Left ventricle myocardium inferior (tissue), 1 donor: ENCODE data around the gene ULK4. TPM values are rescaled to one million over a fixed set of nuclear protein-coding genes. Genes with fewer than 3 reads are reported as not detected.
"Not testable (repeated sequence)": the region's sequence is repeated elsewhere in the genome, so short reads cannot be mapped to it uniquely, and the experiment has no call there.

Experiments
- DNase-seq: peaks from one replicate; pipeline ENCODE4 v3.0.0-alpha.2; 2020
- H3K27ac ChIP-seq: fragments of 200-600 bp; replicated peaks from 2 replicates; pipeline ENCODE4 v1.8.0; 2021
- H3K27me3 ChIP-seq: fragments of 200-600 bp; 2 replicates; pipeline ENCODE4 v1.8.0; 2021; ENCODE audit warnings: low read depth
- H3K36me3 ChIP-seq: fragments of 200-600 bp; 2 replicates; pipeline ENCODE4 v1.8.0; 2021
- H3K4me1 ChIP-seq: fragments of 200-600 bp; 2 replicates; pipeline ENCODE4 v1.8.0; 2021
- H3K4me3 ChIP-seq: fragments of 200-600 bp; 2 replicates; pipeline ENCODE4 v1.8.0; 2021; ENCODE audit warnings: mild to moderate bottlenecking, moderate library complexity
- H3K9me3 ChIP-seq: fragments of 200-600 bp; replicated peaks from 2 replicates; pipeline ENCODE4 v1.8.0; 2021
- intact Hi-C: fragments of 100-400 bp; cut with micrococcal nuclease; formaldehyde crosslinking; loops from one replicate; pipeline ENCODE4 v1.11.0; 2022
- total RNA-seq: library from RNA; stranded (reverse); fragmentation: NEBNext Ultra II Directional; extraction: Animal tissue kit (Norgen Biotek cat#: 25700); gene quantifications from one replicate; pipeline ENCODE4 v1.2.1, GENCODE V29; 2021
- TF ChIP-seq, protein P1 (sequence below): fragments of 200-600 bp; IDR thresholded peaks from 2 replicates; pipeline ENCODE4 v1.8.0; 2021; ENCODE audit warnings: antibody characterized with exemption, mild to moderate bottlenecking, borderline replicate concordance
- donor health status: DM: no; HTN: yes; CAD: no; lungs with severe emphysema.

ULK4 gene
- total RNA-seq, 1 donor from 2014 or later, result 1.8 TPM

DNA sequence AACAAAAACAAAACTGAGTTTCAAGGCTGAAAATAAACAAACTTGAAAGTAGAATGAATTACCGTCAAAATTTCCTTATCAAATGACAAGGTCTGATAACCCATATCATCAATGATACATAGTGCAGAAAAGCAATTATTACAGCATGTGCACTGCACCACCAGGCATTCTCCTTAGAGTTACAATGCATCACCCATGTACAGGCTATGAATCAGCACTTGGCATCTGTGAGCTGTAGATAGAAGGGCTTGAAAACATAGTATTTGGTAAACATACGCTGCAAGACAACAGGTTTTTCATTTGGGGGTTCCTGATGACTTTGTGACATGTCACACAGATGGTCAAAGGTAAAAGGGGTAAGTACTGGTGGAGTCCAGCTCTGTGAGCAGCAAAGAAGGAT, 497.5 kb downstream of the ULK4 start:
- Histone ChIP-seq H3K27ac (no peak overlapping the region), H3K4me1 (peaks cover 7% of the 10 kb centered on the region), H3K27me3 (no peaks in the 10 kb centered on the region), H3K9me3 (peaks cover 9% of the 10 kb centered on the region), H3K36me3 (no peaks in the 10 kb centered on the region), H3K4me3 (no peak overlapping the region)
- TF ChIP-seq, protein P1, sequence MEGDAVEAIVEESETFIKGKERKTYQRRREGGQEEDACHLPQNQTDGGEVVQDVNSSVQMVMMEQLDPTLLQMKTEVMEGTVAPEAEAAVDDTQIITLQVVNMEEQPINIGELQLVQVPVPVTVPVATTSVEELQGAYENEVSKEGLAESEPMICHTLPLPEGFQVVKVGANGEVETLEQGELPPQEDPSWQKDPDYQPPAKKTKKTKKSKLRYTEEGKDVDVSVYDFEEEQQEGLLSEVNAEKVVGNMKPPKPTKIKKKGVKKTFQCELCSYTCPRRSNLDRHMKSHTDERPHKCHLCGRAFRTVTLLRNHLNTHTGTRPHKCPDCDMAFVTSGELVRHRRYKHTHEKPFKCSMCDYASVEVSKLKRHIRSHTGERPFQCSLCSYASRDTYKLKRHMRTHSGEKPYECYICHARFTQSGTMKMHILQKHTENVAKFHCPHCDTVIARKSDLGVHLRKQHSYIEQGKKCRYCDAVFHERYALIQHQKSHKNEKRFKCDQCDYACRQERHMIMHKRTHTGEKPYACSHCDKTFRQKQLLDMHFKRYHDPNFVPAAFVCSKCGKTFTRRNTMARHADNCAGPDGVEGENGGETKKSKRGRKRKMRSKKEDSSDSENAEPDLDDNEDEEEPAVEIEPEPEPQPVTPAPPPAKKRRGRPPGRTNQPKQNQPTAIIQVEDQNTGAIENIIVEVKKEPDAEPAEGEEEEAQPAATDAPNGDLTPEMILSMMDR, result no peak
- intact Hi-C loops, result no loop called here
- DNase-seq, result no peak

DNA sequence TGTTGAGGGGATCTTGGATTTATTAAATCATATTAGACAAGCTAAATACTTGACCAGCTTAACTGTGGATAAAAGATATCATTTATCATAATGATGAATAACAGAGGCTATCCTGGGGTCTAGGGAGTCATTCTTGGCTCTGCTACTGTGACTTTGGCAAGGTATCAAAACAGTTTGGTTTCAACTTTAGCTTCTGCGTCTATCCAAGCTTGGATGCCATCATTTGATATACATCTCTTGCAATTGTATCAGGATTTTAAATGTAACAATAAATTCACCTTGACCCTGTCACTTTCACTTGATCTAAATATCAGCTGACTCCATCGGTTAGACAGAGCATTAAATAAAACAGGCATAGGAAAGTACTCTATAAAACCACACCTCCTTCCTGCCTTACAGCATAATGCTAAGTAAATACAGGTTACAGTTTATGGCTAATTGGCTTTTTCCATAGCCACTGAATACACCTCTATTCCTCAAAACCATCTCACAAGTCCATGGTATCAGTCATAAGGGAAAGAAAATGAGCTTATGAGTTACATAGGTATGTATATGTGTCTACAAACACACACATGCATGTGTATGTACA, 499.7 kb downstream of the ULK4 start:
- intact Hi-C loops, result no loop called here
- TF ChIP-seq, protein P1, result no peak
- Histone ChIP-seq H3K4me3 (no peak overlapping the region), H3K36me3 (no peaks in the 10 kb centered on the region), H3K9me3 (no peaks in the 10 kb centered on the region), H3K27me3 (no peaks in the 10 kb centered on the region), H3K27ac (no peak overlapping the region), H3K4me1 (peaks cover 7% of the 10 kb centered on the region)
- no peak for DNase-seq

DNA sequence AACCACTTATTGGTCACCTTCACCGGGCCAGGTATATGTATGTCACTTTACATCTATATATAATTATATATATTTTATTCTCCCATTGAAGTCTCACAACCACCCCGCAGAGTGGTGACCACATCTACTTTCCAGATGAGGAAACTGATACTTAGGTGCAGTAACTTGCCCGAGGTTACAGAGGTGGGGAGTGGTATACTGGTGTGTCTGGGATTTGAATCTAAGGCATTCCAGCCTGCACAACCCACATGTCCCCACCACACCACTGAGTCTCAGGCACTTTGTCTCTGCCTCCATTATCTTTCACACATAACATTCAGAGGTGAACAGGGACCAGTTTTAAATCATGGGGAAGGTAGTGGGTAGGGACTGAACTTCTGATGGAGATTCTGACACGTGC, 501.2 kb downstream of the ULK4 start:
- H3K27me3 ChIP-seq, result no peaks in the 10 kb centered on the region
- H3K9me3 ChIP-seq, result no peaks in the 10 kb centered on the region
- H3K4me3 ChIP-seq, result no peak overlapping the region
- DNase-seq, result no peak
- H3K27ac ChIP-seq, result no peak overlapping the region
- TF ChIP-seq, protein P1, result no peak
- no peaks in the 10 kb centered on the region for H3K36me3 ChIP-seq
- intact Hi-C loops, result no loop called here
- peaks cover 7% of the 10 kb centered on the region for H3K4me1 ChIP-seq

DNA sequence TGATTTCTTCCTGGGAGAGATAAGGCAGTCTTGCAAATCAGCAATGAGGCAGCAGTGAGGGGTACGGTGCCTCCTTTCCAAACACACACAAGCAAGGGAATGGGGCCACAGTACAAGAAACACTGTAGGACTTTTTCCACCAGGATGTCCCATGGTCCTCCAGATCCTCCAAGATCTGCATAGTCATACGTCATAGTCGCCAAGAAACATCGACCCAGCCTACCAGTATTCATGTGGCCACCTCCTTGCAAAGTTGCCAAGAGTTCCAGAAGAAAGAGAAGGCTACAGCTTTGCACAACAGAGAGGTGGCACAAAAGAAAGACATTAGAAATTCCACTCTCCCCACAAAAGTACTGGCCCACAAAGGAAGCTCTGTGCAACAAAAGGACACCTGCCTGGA, 504.7 kb downstream of the ULK4 start:
- no peaks in the 10 kb centered on the region for H3K27me3 ChIP-seq
- no peaks in the 10 kb centered on the region for H3K4me1 ChIP-seq
- no peaks in the 10 kb centered on the region for H3K36me3 ChIP-seq
- no peak overlapping the region for H3K4me3 ChIP-seq
- no peak for DNase-seq
- intact Hi-C loops, result no loop called here
- no peak overlapping the region for H3K27ac ChIP-seq
- no peaks in the 10 kb centered on the region for H3K9me3 ChIP-seq
- TF ChIP-seq, protein P1, result no peak

DNA sequence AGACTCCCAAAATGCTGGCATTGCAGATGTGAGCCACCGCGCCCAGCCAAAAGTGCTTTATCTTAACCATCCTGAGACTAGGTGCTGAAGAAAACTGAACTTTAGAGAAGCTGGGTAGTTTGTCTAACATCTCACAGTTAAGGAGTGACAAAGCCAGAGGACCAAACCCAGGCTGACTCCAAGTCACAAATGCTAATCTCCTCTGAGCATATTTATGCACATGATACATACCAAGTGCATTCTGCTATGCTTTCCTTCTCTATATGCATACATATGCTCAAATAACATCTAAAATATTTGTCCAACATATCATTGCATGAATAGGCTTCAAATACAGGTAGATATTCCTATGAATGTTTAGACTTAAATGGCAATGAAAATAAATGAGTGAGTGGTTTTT, 505.7 kb downstream of the ULK4 start:
- Histone ChIP-seq H3K4me1 (no peaks in the 10 kb centered on the region), H3K4me3 (no peak overlapping the region), H3K9me3 (no peaks in the 10 kb centered on the region), H3K27me3 (no peaks in the 10 kb centered on the region), H3K36me3 (no peaks in the 10 kb centered on the region), H3K27ac (no peak overlapping the region)
- no peak for DNase-seq
- intact Hi-C loops, result no loop called here
- TF ChIP-seq, protein P1, result no peak

DNA sequence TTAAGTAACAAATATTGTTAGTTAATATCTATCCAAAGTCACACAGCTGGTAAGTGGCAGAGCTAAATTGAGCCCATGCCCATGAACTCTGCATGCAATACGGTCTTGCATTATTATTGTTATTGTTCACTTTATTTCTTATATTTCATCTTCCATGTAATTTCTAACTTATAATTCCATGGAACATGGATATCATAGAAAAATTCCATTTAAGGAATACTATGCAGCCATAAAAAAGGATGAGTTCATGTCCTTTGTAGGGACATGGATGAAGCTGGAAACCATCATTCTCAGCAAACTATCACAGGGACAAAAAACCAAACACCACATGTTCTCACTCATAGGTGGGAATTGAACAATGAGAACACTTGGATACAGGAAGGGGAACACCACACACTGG, 508.3 kb downstream of the ULK4 start:
- H3K27me3 ChIP-seq, H3K4me3 ChIP-seq, H3K4me1 ChIP-seq, DNase-seq, H3K27ac ChIP-seq, H3K9me3 ChIP-seq, H3K36me3 ChIP-seq, intact Hi-C loops: not testable (repeated sequence)
